Measurements from ENCODE around the gene CEMIP. TPM values are rescaled to one million over a fixed set of nuclear protein-coding genes. Genes with fewer than 3 reads are reported as not detected.

The CEMIP gene
- total RNA-seq, 1 donor from 2014 or later, result not detected

- intact Hi-C loops (cut with micrococcal nuclease), result no loop called here
Observed at GRCh38 chr15:80817901-80818300, 38.7 kb downstream of the CEMIP start.

DNA sequence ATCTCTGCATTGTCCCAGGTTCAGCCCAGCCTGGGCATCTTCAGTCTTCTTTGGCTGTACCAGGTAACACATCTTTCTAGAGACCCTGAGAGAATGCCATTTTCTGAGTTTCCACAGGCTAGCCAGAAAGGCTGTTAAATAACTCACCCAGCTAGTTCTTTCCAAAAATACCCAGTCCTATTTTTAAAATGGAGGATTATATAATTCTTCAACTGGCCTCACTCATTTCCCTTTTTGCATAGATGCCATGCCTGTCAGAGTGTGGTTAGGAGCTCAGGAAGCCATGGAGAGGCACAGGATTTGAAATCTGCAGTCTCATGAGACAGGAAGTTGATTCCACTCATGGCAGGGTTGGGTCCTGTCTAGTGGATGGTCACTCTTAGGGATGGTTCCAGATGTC, 39.8 kb downstream of the CEMIP start:
- intact Hi-C loops (cut with micrococcal nuclease), result no loop called here

DNA sequence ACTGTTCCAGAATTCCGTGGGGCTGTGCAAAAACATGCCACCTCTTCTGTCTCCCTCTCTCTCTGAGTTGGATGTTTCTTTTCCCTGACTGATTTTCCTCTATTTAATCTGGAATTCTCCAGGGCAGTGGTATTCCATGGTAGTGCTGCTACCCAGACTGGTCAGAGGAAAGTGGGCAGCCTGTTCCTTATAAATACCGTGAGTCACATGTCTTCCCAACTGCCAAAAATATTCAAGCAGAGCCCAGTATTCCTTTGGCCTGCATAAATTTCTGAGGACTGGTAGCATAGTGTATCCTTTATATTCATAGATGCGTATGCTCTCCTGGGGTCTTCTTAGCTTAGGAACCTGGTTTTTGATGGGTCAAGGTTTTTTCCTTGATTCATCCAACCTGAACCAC, 40.9 kb downstream of the CEMIP start:
- intact Hi-C loops (cut with micrococcal nuclease), result no loop called here

DNA sequence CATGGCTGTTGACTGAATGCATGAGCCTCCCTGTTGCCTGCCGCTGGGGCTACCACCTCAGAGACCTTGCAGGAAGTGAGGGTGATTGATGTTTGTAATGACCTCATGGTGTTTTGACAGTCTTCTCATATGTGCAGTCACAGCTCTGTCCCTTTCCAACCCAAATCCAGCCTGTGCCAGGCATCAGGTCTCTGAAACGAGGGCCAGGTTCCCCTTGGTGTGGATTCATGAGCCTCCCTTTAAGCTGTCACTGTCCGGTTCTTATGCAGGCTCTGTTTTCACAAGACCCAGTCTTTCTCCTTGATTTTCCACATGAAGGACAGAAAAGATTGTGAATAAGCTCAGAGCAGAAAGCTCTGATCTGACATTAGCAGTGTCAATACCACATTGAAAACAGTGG, 43.1 kb downstream of the CEMIP start:
- intact Hi-C loops (cut with micrococcal nuclease), result no loop called here

GRCh38 chr15:80822676-80823075, 43.5 kb downstream of the CEMIP start:
- intact Hi-C loops (cut with micrococcal nuclease), result no loop called here

- intact Hi-C loops (cut with micrococcal nuclease), result no loop called here
Observed at GRCh38 chr15:80823120-80823519, 44.0 kb downstream of the CEMIP start.

DNA sequence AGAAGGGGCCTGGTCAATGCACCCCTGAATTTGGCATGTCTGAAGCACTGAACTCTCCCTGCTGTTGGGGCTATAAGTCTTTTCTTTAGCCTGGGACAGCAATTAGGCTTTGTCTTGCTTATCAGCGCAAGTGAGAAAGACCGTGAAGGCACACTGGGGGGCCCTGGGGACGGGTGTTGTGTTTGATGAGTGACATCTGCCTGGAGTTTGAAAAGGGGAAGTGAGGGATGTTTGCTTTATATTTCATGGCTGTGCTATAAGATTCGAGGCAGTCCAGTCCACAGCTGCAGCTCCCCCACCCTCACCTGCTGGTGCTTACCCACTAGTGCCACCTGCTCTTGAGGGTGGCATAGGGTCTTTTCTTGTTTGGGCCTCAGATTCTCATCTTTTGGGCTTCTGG, 44.8 kb downstream of the CEMIP start:
- intact Hi-C loops (cut with micrococcal nuclease), result no loop called here

DNA sequence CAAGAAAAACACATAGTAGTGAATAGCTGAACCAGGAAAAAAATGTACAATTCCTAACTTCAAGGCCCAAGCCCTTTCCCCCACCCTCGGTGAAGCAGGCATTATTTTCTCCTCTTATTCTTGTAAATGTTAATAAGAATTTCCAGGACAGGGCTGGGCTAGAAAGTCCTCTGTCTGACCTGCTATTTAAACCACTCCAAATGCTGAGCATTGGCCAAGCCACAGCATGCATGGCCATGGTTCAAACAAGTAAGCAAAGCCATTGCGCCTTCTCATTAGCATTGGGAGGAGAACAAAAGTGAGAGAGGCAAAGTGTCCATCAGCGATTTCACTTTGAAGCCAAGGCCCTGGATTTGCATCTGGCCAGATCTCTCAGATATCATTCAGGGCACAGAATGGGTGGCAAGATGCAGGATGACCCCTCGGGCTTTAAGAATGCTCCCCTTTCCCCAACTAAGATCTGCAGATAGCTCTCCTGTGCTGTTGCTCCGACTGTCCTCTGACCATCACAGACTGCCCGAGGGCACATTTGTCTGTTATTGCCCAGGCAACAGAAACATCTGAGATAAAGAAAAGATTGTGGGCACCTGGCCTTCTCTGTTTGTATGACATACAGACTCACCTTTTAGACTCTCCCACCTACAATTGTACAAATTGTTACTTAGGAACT, 46.3 kb downstream of the CEMIP start:
- intact Hi-C loops (cut with micrococcal nuclease), result no loop called here

- intact Hi-C loops (cut with micrococcal nuclease), result no loop called here
Observed at GRCh38 chr15:80828796-80829195, 49.6 kb downstream of the CEMIP start.

DNA sequence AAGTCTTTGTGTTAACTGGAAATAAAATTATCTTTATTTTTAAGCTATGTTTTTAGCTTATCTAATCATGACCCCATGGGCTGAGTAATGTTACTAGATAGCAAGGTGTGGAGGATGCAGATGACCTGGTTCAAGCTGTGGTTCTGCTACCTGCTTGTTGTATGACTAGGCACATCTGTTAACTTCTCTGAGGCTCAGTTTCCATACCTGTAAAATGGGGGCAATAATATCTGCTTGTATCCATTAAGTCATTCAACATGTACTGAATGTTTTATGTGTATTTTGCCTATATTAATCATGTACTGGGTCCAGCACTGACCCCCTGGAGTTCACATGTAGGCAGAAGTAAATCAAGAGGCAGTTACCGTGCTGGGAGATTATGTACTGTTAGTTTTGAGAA, 51.5 kb downstream of the CEMIP start:
- intact Hi-C loops (cut with micrococcal nuclease), result no loop called here

GRCh38 chr15:80831192-80831591, 52.0 kb downstream of the CEMIP start:
- intact Hi-C loops (cut with micrococcal nuclease), result no loop called here

DNA sequence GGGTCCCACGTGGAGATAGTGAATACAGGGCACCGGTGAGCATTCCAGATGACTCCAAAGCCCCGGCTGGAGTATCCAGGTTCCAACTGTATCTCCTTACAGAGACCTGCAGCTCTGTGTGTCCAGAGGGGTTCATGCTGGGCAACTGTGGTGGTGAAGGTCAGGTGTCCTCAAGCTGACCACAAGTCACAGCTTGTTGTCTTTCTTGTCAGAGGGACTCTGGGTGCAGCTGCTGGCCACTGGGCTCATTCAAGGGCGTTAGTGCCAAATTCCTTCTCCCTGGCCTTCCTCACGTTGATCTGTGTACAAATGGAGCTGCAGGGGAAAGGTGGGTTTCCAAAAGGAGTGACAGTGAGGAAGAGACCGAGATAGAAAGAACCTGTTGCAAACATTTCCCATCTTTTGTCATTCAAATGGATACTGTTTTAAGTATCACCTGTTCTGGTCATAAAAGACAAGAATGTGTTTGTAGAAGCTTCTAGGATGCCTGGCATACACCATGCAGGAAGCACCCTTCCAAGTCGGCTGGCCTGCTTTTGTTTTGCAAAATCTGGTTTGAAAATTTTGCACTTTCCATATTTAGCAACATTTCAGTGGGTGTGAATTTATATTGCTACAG, 52.5 kb downstream of the CEMIP start:
- intact Hi-C loops (cut with micrococcal nuclease), result no loop called here

DNA sequence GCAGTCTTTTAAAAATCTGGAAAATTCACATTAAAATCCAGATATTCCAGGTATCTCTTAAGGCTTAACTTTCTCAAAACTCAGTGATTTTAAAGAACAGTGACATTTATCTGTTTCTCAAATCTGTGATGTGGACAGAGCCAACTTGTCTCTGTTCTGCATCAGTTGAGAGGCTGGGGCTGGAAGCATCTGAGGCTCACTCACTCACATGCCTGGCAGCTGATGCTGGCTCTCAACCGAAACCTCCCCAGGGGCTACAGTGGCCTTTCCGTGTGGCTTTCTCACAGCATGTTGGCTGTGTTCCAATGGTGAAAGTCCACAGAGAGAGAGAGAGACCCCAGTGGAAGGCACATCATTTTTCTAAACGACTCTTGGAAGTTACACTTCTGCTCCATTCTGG, 53.5 kb downstream of the CEMIP start:
- intact Hi-C loops (cut with micrococcal nuclease), result no loop called here

- intact Hi-C loops (cut with micrococcal nuclease), result no loop called here
Observed at GRCh38 chr15:80834402-80834801, 55.2 kb downstream of the CEMIP start.

- intact Hi-C loops (cut with micrococcal nuclease), result no loop called here
Observed at GRCh38 chr15:80834906-80835305, 55.7 kb downstream of the CEMIP start.

DNA sequence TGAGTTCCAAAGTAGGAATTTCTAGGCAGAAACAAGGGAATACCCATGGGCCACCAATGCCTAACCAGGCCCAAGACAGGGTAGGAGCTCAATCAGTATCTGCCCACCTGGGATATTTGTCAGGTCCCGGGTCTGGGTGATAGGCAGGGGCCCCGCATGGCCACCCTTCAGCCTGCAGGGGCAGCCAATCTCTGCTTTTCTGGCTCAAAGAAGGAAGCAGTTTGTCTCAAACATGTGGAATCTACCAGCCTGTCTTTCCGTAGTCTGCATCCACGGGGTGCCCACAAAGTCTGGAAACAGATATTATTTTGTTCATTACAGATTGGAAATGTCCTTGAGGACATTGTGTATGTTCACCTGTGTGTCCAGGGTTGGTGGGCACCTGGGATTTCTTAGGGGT, 56.2 kb downstream of the CEMIP start:
- intact Hi-C loops (cut with micrococcal nuclease), result no loop called here

GRCh38 chr15:80836223-80836622, 57.1 kb downstream of the CEMIP start:
- intact Hi-C loops (cut with micrococcal nuclease), result no loop called here

DNA sequence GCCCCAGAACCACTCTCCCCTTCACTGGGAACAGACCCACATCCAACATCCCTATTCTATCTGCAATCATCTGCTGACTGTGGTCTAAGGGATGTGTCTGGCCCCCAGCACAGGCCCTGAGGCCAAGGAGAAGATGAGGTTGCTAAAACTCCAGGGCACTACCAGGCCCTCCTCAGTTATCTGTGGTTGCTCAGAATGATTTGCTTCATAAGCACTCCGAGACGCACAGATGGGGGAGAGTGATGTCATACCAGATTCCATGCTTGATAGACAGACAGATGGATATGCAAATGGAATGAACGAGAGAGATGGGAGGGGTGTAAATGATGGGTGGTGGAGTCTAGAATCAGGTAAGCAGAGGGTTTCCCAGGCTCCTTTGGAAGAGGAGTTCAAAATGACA, 57.8 kb downstream of the CEMIP start:
- intact Hi-C loops (cut with micrococcal nuclease), result no loop called here

GRCh38 chr15:80838012-80838411, 58.8 kb downstream of the CEMIP start:
- intact Hi-C loops (cut with micrococcal nuclease), result no loop called here

DNA sequence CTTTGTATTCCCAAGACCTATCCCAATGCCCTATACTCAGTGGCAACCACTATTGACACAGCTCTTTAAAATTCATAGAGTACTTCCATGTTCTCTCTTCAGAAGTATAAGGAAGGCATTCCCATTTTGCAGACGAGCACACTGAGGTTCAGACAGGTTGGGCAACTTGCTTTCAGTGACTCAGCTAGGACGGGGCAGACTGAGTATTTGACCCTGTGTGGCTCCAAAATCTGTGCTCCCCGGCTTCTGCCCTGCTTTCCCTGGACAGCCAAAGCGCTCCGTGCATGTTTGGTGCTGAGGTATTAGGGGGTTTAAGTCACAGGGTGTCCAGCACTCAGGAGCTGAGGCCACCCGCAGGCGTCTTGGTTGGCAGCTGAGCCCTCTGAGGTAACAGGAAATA, 59.5 kb downstream of the CEMIP start:
- intact Hi-C loops (cut with micrococcal nuclease), result no loop called here

GRCh38 chr15:80839764-80840130, 60.6 kb downstream of the CEMIP start:
- intact Hi-C loops (cut with micrococcal nuclease), result no loop called here

DNA sequence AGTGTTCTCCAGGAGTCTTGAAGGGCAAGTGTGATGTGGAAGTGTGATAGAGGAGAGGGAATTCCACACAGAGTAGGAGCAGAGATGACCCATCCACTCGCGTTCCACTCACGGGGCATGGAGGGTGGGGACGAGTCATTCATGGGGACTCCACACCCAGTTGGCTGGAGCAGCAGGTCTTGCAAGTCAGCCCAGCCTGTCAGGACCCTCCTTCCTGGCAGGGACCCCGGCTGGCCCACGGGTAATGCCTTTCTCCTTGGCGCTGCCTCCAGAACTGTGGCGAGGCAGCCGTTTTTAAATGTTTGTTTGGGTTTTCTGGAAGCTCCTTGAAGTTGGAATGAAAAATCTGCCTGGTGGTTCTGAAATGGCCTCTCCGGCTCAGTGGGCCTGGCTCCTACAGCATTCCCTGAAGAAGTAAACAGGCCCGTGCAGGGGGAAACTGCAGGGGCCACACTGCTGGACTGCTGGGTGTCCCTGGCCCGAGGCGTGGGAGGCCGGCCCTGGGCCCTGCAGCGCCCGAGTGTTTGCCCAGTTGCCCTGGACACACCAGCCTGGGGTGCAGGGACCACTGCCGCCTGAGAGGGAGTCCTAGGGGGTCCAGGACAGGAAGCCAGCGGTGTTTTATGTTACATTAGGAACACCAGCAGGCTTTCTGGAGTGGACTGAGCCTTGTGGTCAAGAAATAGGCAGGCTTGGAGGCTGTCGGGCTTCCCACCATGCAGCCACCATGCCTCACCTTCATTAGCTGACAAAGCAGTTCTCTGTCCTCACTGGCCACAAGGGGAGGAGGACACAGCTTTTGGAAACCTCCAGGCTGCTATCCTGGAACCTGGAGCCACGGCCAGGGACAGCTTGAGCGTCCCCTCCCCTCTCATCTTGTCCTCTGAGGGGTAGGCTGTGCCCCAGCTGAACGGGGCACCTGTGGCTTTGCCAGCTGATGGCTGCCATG, 61.3 kb downstream of the CEMIP start:
- intact Hi-C loops (cut with micrococcal nuclease), result no loop called here
